Cardiac muscle cell (in vitro differentiated cells and primary cell): Measurements from ENCODE around the gene NOL4L. TPM values are rescaled to one million over a fixed set of nuclear protein-coding genes. Genes with fewer than 3 reads are reported as not detected.
A peak's percentile ranks its signal among the peaks of the same experiment; 100 is the strongest.

Experiments used
- DNase-seq, 2 donors: peaks; one replicate each; pipeline versions ENCODE4 v3.0.0 to v3.0.0-alpha.2; 2010 to 2017; ENCODE audit warnings: low read depth in 1 of 2, low spot score in 1 of 2
- H3K27ac ChIP-seq: fragments of 200-600 bp; sonication (generic); 2 replicates; pipeline ENCODE4 v1.5.1; 2016
- H3K27me3 ChIP-seq: fragments of 200-600 bp; sonication (generic); 2 replicates; pipeline ENCODE4 v1.6.0; 2016; ENCODE audit warnings: control low read depth
- H3K36me3 ChIP-seq: fragments of 200-600 bp; sonication (generic); 2 replicates; pipeline ENCODE4 v1.5.1; 2016; ENCODE audit warnings: control low read depth
- H3K4me1 ChIP-seq: fragments of 200-600 bp; sonication (generic); 2 replicates; pipeline ENCODE4 v1.8.1; 2017; ENCODE audit warnings: low read depth, mild to moderate bottlenecking, mixed run types
- H3K4me3 ChIP-seq: fragments of 200-600 bp; sonication (generic); 2 replicates; pipeline ENCODE4 v1.5.1; 2016; ENCODE audit warnings: mild to moderate bottlenecking
- H3K9me3 ChIP-seq: fragments of 200-600 bp; sonication (generic); 2 replicates; pipeline ENCODE4 v1.5.1; 2017; ENCODE audit warnings: low read depth, mild to moderate bottlenecking, control low read depth
- CTCF ChIP-seq: IDR thresholded peaks from 2 replicates; pipeline ENCODE4 v1.5.1; 2012; ENCODE audit warnings: low read depth, mild to moderate bottlenecking, low read length
- polyA plus RNA-seq: library from polyadenylated mRNA; unstranded; fragments of >200 nt; fragmentation: Nextera tagmentation; extraction: Ambion mirVana; gene quantifications from 2 replicates; pipeline ENCODE4 v1.2.1, GENCODE V29; 2016
- total RNA-seq: library from RNA; depleted of rRNA; stranded (reverse); fragments of >200 nt; gene quantifications from 2 replicates; pipeline ENCODE4 v1.2.3, GENCODE V29; 2016

NOL4L gene
- total and polyA plus RNA-seq, 2 experiments from 2014 or later: 29.9 to 42.9 TPM

DNA sequence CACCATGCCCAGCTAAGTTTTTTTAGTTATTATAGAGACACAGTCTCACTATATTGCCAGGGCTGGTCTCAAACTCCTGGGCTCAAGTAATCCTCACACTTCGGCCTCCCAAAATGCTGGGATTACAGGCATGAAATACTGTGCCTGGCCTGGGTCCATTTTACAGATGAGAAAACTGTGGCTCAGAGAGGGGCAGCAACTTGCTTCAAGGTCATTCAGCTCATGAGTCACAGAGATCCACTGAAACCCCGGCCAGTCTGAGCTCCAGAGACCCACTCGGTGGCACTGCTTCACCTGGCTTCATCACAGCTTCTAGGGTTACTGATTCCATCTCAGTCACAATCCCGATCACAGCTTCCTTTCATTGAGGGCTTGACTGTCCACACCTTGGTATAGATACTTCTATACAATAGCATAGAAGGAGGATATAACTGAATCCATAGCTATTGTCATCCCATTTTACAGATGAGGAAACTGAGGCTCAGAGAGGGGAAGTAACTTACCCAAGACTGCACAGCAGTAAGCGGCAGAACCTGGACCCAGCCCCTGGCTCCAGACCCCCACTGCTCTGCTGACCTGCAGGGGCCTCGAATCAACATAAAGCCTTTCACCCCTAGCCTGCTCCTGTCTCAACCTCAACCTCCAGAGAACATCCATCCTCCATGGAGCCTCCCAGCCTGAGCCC lies 11.8 kb downstream of the NOL4L start:
- no peak for DNase-seq
- Histone ChIP-seq H3K27me3 (no peaks in the 10 kb centered on the region), H3K9me3 (no peaks in the 10 kb centered on the region), H3K4me3 (no peak overlapping the region), H3K27ac (no peak overlapping the region), H3K36me3 (no peaks in the 10 kb centered on the region), H3K4me1 (peaks cover 17% of the 10 kb centered on the region)
- no peak for TF ChIP-seq CTCF

DNA sequence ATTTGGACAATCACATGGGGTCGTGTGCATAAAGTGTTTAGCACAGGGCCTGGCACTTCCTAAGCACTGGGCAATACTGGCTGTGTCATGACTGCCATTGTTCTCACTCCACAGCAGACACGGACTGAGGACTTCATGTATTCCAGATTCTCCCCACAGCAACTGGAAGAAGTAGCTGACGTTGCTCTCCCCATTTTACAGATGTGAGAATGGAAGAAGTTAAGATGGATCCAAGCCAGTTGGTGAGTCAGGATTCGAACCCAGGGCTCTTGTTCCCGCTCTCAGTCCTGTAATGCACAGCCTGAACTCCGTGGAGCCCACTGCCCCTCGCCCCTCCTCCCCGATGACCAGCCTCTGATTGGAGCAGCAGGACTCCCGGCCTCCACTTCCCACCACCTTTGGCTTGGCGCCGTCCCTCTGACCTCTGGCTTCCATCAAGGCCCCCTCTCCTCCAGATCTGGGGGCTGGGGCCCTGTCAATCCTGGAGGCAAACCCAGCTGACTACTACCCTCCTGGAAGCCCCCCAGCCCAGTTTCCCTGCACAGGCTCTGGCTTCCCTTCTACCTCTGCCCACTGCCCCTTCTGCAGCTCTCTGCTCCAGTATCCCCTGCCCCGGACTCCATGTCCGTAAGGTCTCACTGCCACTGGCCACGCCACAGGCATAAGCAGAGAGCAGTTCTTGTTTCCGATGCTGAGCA lies 12.7 kb downstream of the NOL4L start:
- no peak for DNase-seq
- no peaks in the 10 kb centered on the region for H3K9me3 ChIP-seq
- H3K27ac ChIP-seq: no peak overlapping the region
- H3K4me3 ChIP-seq: no peak overlapping the region
- peaks cover 17% of the 10 kb centered on the region for H3K4me1 ChIP-seq
- H3K36me3 ChIP-seq: no peaks in the 10 kb centered on the region
- TF ChIP-seq CTCF: no peak
- no peaks in the 10 kb centered on the region for H3K27me3 ChIP-seq

GRCh38 chr20:32571566-32571965 lies 13.6 kb downstream of the NOL4L start:
- DNase-seq: no peak
- H3K4me3 ChIP-seq: no peak overlapping the region
- H3K27ac ChIP-seq: no peak overlapping the region
- no peak for TF ChIP-seq CTCF
- H3K9me3 ChIP-seq: no peaks in the 10 kb centered on the region
- H3K36me3 ChIP-seq: no peaks in the 10 kb centered on the region
- H3K27me3 ChIP-seq: no peaks in the 10 kb centered on the region
- peaks cover 17% of the 10 kb centered on the region for H3K4me1 ChIP-seq

DNA sequence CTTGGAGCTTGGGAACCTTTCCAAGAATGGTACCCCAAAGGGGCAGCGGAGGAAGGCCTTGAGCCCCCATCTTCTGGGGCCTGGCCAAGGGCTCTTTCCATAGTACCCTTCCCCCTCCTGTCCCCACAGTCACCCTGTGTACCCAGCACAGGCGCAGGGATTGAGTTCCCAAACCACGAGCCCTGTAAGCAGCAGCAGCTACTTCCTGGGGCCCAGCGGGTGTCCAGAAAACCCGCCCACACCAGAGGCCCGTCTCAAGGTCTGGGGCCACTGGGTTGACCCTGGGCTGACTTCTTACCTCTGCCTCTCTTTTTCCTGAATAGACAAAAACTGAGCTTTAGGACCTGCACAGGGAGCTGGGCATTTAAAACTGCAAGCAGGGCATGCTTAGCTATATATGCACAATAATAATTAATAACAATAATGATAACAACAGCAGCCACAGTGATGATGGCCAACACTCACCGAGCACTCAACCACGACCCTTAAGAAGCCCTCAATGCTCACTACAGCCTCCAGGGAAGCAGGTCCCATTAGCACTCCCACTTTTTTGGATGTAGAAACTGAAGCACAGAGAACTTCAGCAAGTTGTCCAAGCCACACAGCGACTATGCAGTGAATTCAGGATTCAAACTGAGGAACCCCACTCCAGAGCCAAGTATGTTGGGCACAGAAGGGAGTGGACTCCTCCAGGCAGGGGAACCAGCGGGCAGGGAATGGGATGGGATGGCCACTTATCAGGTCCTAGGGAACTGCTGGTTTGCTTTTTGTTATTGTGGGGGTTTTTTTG lies 14.5 kb downstream of the NOL4L start:
- Histone ChIP-seq H3K4me3 (no peak overlapping the region), H3K36me3 (no peaks in the 10 kb centered on the region), H3K4me1 (peaks cover 17% of the 10 kb centered on the region), H3K27ac (peak overlapping the region; percentile 6), H3K9me3 (no peaks in the 10 kb centered on the region), H3K27me3 (no peaks in the 10 kb centered on the region)
- peak in 1 of 2 donors; percentile 30 for DNase-seq
- no peak for TF ChIP-seq CTCF

GRCh38 chr20:32569380-32570305 lies 15.5 kb downstream of the NOL4L start:
- Histone ChIP-seq H3K4me1 (peaks cover 10% of the 10 kb centered on the region), H3K36me3 (no peaks in the 10 kb centered on the region), H3K27ac (no peak overlapping the region), H3K4me3 (no peak overlapping the region), H3K9me3 (no peaks in the 10 kb centered on the region), H3K27me3 (no peaks in the 10 kb centered on the region)
- DNase-seq: no peak
- no peak for TF ChIP-seq CTCF
